Transverse colon (tissue), 4 donors: Measurements from ENCODE around the gene SREBF1.

Experiments
- CTCF ChIP-seq, 5 experiments: fragments of 200-600 bp in 3 of 5; fragments of 450-650 bp in 2 of 5; sonication (generic) in 3 of 5; IDR thresholded peaks; 1 replicate in 2 of 5; 2 replicates in 3 of 5; pipeline ENCODE4 v1.5.1; 2016 to 2017; ENCODE audit warnings: antibody characterized with exemption in 5 of 5, inconsistent platforms in 3 of 5, mild to moderate bottlenecking in 2 of 5, moderate library complexity in 1 of 5
- EP300 ChIP-seq: sonication (generic); formaldehyde crosslinking; IDR thresholded peaks from one replicate; pipeline ENCODE4 v1.6.1; 2017; ENCODE audit warnings: antibody characterized with exemption, low read depth
- POLR2A ChIP-seq: fragments of 450-650 bp; IDR thresholded peaks from one replicate; pipeline ENCODE4 v1.6.1; 2016; ENCODE audit warnings: antibody characterized with exemption, mild to moderate bottlenecking, moderate library complexity
- POLR2AphosphoS5 ChIP-seq, 3 donors: sonication (generic); formaldehyde crosslinking; IDR thresholded peaks; one replicate each; pipeline ENCODE4 v1.6.1; 2016; ENCODE audit warnings: antibody characterized with exemption in 3 of 3

GRCh38 chr17:17769869-17770631 lies 66.7 kb downstream of the SREBF1 start:
- no peak for TF ChIP-seq CTCF (IDR thresholded peaks at IDR 0.05)
- no peak for TF ChIP-seq POLR2A
- TF ChIP-seq POLR2AphosphoS5 (IDR thresholded peaks at IDR 0.05) = no peak
- TF ChIP-seq EP300 = no peak
